PFSK-1 (cell line): ENCODE measurements around the gene DRC3.

Source experiments
- POLR2AphosphoS5 ChIP-seq: IDR thresholded peaks from 2 replicates; pipeline ENCODE4 v1.6.1; 2012; ENCODE audit warnings: low read depth, mild to moderate bottlenecking, control low read depth, low read length, moderate library complexity
- REST ChIP-seq, 2 experiments: IDR thresholded peaks; 2 replicates each; pipeline versions ENCODE4 v1.6.1 to v1.8.0; 2011 to 2012; ENCODE audit warnings: low read depth in 2 of 2, low read length in 2 of 2, control low read depth in 1 of 2, inconsistent platforms in 1 of 2, mild to moderate bottlenecking in 1 of 2, moderate library complexity in 1 of 2; ENCODE audit not compliant: insufficient read depth in 1 of 2
- SIN3A ChIP-seq: IDR thresholded peaks from 2 replicates; pipeline ENCODE4 v1.6.1; 2012; ENCODE audit warnings: mild to moderate bottlenecking, low read length, moderate library complexity, borderline replicate concordance; ENCODE audit not compliant: insufficient read depth
- TAF1 ChIP-seq: IDR thresholded peaks from 2 replicates; pipeline ENCODE4 v1.6.1; 2012; ENCODE audit warnings: low read length, control low read depth, borderline replicate concordance; ENCODE audit not compliant: insufficient read depth

- TF ChIP-seq TAF1 (no peak), POLR2AphosphoS5 (no peak), REST (IDR thresholded peaks at IDR 0.05; ENCODE audit: insufficient read depth in 1 of 2, low read depth in 2 of 2, low read length in 2 of 2) (no peak), SIN3A (no peak)
Observed at GRCh38 chr17:17931159-17931558, 41.5 kb upstream of the DRC3 start.
